HTR-8/SVneo (cell line): ENCODE data around the gene SP140L.
"Not testable (repeated sequence)": the region's sequence is repeated elsewhere in the genome, so short reads cannot be mapped to it uniquely, and the experiment has no call there.

Source experiments
- DNase-seq: peaks from one replicate; pipeline ENCODE4 v3.0.0; 2011; ENCODE audit warnings: low spot score, mixed read lengths; ENCODE audit not compliant: insufficient read length
- FAIRE-seq: peaks from 2 replicates; lab custom pipeline; 2011; peaks lifted over from hg19 to GRCh38; lab: Jason Lieb, UNC

Gene SP140L

DNA sequence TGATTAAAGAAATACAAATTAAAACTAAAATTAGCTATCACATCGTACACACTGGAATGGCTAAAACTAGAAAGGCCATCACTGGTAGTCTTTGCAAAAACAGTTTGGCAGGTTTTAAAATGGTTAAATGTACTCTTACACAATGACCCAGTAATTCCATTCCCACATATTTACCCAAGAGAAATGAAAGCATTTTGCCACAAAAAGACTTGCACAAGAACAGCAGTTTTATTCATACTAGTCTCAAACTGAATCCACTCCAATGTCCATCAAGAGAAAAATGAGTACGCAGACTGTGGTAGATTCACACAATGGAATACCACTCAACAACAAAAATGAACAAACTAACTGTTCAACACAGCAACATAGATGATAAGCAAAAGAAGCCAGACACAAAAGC is 29.1 kb downstream of the SP140L start:
- peak; percentile 44 for FAIRE-seq

DNA sequence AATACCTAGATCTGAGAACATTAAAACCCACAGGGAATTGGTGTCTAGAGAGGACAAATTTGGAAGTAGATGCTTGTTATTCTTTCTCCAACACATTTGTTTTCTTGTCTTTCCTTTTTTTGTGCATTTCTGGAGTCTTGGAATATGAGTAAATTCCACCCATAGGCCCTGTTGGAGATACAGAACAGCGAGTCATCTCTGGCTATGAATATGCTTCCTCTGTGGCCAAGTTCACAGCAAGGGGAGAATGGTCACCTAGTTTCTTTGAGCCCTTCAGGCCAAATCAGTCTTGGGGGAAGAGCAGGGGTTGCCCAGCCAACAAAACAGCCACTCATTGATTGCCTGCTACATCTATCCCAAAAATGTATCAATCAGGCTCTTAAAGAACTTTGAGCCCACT is 31.3 kb downstream of the SP140L start:
- DNase-seq: no peak
- no peak for FAIRE-seq

More for the DNA sequence above, 29.1 kb downstream of the SP140L start:
- no peak for DNase-seq

DNA sequence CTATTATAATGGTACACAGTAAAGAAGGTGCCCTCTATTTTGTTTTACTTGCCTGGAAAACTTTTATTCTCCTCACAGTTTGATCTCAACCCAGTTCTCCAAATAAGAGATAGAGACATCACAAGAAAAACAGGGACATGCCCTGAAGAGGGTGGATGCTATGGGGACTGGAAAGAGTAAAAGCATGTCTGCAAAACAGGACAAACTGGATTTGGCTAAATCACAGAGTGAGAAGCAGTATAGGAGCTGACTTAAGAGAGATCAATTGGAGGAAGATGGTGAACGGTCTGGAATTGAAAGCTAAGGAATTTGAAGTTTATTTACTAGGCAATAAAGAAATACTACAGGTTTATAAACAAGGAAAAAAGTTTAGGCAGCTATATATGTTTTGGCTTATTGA is 33.0 kb downstream of the SP140L start:
- FAIRE-seq: no peak
- no peak for DNase-seq

DNA sequence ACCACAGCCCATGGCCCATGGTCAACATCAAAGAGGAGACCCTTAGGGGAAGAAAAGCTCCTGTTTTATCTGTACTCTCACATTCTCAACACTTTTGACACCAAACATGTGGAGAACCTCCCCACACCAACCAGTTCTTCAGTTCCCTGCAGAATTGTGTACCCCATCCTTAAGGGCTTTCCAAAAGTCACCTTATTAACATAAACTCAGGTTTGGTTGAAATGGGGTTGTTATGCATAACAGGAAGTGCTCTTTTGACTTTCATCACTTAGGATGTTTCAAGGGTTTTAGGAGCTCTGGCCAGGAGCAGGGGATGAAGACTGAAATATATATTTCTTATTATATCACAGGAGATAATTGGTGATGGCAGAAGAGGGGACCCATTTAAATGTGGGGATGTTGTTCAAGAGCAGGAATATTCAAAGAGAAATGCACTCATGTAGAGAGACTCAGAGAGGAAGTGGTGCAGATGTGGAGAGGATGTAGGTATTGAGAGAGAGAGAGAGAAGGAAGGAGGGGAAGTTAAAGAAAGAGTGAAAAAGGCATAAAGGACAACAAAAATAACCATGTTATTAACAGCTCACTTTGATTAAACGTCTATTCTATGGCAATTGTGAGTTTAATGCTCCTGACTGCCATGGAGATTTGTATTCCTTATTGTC is 35.2 kb downstream of the SP140L start:
- DNase-seq (no peak), FAIRE-seq (no peak)

DNA sequence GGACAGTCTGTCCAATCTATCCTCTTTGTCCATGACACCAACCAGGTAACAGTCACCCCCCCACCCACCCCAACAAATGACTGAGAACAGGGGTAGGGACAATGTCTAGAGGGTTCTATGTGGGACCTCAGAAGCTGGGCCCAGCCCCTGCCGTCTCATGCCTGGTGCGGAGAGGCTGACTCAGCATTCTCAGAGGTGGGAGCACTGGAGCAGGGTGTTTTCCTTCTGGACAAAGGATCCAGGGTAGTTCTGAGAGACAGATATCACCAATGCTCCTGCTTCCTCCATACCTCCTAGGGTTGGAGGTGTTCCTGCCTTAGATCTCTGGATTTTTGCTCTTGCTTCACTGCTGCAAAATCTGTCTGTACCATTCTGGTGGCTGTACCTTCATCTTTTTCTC is 55.1 kb downstream of the SP140L start:
- DNase-seq (no peak), FAIRE-seq (no peak)

DNA sequence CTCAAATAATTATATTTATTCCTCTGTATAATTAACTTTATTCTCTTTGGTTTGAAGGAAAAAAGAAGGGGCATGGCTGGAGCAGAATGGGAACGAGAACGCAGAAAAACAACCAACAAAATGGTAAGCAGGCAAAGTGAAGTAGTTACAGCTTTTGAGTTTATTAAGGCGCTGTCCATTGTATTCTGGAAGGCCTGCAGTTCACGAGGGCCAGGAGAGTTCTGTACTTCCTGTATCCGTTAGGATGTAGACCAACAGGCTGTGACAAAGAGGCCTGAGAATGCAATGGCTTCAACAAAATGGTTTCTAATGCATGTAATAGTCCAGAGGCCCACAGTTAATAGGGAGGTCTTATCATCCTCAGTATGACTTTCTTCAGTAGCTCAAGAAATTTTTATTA is 56.5 kb downstream of the SP140L start:
- DNase-seq: no peak
- FAIRE-seq: peak; percentile 23

DNA sequence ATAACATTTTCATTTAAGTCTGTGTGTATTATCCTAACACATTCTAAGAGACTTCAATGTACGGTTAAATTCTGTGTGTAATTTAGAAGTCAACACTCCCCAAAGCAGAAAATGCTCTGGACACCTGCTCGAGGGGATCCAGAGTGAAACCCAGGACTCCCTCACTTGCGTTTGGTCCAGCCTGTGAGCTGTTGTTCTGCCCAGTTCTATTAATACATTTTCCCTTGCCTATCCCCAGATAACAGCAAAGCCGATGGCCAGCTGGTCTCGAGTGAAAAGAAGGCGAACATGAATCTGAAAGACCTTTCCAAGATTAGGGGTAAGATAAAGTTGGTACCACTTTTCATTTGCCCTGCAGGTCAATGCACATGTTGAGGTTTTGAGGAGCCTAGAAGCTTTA is 58.0 kb downstream of the SP140L start:
- FAIRE-seq: no peak
- DNase-seq: no peak

DNA sequence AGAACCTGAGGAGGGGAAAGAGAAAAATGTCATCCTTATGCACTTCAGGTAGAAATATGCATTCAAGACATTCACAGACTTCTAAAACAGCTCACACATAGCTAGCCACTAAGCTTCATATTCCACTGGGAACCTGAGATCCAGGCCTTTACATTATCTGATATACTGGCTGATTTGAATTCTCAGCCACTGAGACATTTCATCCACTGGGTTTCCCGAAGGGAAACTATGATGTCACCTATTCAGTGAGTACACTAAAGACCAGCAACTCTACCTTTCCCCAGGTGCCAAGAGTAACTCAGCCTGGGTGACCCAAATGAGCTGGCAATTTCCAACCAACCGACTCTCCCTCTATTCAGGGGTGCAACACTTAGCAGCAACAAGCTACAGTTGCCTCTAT is 67.3 kb downstream of the SP140L start:
- FAIRE-seq: no peak
- no peak for DNase-seq

DNA sequence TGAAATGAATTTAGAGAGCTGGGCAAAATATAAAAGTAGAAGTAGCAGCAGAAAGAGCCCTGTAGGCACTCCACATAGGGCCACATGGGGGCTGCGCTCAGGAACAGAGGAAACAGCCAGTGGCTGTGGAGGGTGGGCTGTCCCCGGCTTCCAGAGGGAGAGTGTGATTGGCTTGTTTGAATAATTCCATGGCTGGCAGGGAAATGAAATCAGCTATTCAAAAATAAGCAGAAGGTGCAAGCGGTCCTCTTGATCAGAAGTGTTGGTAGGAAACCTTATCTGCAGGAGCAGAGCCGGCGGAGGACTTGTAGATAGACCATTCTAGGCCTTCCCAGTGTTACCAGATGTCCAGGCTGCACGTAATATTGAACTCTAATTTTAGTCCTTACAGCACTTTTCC is 71.7 kb downstream of the SP140L start:
- not testable (repeated sequence) for DNase-seq, FAIRE-seq

DNA sequence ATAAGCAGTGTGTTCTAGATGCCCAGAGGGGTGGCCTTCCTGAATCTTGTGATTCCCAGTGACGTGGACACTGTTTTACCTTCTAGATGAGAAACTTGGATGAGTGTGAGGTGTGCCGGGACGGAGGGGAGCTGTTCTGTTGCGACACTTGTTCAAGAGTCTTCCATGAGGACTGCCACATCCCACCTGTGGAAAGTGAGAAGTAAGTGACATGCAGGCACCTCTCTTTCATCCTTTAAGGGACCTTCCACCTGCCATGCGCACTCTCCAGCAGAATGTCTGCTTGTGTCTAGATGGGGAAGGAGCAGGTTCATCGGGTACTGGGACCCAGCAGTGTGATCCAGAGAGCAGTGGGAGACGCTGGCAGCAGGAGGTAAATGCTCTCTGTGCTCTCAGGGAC is 73.0 kb downstream of the SP140L start:
- no peak for DNase-seq
- FAIRE-seq: no peak

DNA sequence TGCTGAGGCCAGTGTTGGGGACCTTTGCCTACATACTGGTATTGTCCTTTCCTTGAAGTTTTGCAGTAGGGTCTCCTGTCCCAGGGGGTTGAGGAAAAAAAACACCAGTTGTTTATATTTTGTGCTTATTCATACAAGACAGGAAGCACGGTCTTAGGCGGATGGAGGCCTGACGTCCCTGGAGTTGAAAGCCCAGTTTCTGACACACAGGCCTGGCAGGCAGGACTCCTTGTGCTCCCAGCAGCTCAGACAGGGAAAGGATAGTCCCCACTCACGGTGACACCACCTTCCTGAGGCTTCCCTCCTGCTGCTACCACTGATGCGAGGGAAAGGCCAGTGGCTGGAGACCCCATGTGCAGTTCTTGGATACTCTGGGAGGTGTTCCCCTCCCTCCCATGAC is 73.5 kb downstream of the SP140L start:
- FAIRE-seq (no peak), DNase-seq (no peak)

DNA sequence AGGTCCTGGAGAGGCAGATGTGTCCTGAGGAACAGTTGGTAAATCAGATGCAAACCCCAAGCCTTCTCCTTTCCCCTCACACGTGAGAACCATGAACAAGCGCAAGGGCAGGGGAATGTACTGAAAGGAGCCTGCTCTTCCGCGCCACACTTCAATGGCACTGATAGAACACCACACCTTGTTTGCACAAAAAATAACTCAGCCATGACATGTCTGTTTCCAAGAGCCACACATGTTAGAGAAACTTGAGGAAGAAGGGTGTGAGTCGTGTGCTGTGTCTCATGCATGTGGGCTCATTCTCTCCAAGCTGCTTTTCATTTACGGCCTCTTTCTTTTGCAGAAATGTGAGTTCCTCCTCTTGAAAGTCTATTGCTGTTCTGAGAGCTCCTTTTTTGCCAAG is 74.0 kb downstream of the SP140L start:
- FAIRE-seq, DNase-seq: not testable (repeated sequence)

DNA sequence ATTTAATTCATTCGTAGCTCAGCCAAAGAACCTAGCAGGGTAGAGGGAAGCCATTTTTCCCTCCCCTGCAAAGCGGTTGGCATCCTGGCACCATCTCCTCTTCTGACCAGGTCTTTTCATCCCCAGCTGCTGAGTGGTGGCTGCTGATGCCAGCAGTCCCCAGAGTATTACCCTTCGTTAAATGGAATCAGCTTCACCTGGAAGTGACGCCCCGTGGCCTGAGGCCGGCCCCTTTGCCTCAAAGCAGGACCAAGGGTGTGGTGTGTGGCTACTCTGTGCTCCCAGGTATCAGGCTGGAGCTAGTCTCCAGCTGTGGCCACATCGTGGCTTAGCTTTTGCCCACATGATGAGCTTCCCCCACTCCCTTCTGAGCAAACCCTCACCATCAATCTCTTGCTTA is 76.8 kb downstream of the SP140L start:
- DNase-seq (no peak), FAIRE-seq (no peak)

DNA sequence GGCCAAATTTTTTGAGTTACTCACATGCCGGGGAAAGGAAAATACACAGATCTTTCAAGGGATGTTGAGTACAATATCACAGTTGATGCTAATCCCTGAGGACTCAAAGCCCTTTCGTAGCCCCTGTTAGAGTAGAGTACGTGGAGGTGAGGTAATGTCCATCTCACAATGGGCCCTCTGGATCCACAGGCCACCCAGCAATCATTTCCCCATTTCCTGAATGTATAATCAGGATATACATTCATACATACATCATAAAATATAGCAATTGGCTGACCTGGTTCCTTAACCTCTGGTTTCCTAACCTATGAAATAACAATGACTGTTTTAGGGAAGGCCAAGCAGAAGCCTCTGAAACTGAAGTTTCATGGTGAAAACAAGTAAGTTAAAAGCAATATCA is 78.8 kb downstream of the SP140L start:
- FAIRE-seq: no peak
- no peak for DNase-seq

DNA sequence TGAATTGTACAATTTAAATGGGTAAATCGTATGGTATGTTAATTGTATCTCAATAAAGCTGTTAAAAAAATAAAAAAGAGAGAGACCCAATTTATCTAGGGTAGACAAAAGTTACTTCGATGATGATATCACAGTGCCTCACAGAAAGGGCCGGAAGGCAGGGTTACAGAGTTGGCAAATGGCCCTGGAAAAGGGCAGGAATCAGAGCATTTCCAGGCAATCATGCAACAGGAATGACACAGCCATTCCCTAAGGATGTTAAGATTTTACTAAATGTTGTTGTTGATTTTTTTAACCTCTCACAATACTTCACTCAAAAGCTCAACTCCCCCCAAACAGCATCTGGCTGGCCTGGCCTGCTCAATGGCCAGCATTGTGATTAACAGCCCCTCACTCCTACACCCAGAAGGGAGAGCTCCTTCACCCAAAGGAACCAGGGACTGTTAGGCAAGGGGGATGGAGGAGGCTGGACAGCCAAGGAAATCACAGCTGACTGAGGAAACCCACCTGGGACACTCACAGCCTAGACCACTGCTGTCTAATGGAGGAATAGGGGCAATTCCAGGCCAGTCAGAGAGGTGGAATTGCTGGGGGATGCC is 81.3 kb downstream of the SP140L start:
- FAIRE-seq: no peak
- DNase-seq: no peak

DNA sequence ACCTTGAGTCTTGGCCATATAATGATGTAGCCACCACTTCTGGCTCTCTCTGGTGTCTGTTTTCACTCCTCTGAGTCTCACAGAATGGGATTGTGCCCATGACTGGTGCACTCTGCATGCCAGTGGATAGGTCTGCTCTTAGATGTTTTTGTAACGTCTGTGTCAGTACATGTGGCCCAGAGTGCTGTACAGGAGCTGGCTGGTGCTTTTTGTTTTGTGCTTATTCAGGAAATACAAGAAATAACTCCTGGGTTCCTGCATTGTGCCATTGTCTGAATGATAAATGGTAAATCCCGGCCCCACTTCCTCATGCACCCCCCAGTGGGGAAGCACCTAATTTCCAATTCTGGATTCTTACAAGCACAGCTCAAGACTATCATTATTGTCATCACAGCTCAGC is 82.3 kb downstream of the SP140L start:
- not testable (repeated sequence) for DNase-seq, FAIRE-seq

DNA sequence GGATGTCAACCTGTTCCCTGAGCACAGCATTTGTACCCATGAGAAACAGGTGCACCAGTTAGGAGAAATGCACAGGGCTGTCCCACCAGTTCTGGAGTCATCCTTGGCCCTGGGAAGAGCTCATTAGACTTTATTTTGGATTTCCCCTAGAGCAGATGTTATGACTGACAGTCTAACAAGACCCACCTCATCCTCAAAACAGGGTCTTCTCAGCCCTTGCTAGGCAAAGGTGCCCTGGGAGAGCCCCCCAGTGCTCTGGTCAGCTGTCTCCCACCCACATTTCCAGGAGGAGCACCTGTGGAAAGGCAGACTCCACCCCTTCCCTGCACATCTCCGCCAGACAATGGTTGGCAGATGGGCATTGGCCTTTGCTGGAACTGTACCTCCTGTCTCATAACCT is 83.3 kb downstream of the SP140L start:
- no peak for FAIRE-seq
- no peak for DNase-seq

DNA sequence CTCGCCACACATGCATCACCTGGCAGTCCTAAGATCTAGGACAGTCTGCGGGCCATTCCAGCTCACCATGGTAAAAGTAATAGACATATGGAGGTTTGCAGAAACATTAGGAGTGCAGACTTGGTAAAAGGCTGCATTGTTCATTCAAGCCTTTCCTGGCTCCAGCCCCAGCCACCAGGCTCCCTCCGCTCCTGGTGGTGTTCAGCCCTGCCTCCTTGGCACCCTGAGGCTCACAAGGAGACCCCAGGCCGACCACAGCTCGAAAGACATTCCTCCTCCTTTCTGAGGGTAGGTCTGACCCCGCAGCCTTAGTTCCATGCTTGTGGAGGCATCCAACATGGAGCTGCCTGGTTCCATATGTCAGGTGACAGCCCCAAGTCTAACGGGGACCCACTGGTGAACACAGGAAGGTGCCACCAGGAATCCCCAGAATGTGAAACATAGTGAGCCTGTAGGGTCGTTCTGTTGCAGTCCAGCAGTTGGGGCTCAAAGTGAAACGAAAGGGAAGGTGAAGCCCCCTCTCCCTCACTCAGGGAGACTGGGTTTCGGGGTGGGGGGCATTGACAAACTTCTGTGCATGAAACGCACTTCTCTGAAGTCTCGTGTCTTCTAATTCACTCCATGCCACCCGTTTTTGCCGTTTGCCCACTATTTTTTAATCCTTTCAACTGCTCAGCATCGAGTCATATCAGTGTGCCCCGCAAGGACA is 84.0 kb downstream of the SP140L start:
- FAIRE-seq (no peak), DNase-seq (no peak)

DNA sequence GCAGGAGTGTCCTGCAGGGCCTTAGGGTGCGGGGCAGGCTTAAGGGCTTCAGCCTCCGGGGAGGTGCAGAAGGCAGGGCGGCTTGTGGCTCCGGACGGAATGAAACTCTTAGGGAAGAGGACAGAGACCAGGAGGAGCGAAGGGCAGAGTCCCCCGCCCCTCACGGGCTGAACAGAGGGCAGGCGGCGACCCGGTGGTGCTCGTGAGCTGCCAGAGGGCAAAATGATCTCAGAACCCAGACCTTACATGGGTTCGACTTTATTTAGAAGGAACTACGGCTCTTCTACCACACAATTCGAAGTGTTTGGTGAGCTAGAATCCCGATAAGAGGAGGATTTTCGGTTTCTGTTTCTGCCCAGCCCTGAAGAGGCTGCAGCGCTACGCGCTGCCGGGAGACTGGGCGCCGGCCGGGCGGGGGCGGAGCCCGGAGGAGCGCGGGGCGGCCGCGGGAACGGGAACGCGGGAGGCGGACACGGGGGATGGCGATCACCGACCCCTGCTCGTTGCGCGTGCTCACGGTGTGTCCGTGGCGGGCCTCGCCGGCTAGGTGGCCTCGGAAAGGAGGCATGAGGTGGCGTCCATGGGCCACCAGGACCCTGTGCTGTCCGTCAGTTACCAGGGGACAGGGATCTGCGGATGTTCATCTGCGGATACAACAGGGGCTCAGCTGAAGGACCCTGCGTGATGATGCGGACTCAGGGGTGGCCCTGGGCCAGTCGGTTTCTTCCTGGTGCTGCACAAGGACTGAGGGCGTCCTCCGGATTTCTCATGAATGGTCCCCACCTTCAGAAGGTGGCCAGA is 84.8 kb downstream of the SP140L start:
- FAIRE-seq: no peak
- DNase-seq: peak; percentile 53

DNA sequence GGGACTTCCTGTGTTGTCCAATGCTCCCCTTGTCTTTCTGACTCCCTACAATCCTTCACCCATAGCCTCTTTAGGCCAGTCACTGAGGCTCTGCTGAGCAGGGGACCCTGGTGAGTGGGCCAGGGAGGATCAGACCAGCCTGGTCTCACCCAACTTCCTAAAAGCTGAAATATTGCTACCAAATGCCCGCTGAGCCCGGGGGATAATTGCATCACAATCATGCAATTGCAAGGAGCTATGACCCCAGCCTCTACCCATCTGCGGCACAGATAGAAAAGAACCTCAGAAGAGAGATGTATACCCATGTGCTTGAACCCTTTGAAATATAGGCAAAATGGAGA is 85.3 kb downstream of the SP140L start:
- no peak for DNase-seq
- no peak for FAIRE-seq

DNA sequence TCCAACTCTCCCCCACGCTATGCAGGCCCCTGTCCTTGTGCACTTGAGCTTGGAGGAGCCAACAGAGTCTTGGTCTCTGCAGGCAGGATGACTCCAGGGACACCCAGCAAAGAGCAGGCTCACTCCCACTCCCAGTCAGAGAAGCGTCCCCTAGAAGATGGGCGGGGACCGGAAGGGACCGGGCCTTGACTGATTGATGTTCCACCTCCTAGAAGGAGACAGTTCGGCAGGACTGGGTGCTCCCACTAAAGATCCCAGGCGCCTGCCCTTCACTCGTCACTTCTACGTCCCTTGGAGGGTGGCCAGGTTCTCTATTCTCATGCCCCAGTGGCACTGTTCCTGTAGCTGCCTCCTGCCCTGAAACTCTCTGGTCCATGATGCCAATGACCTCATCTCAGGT is 85.9 kb downstream of the SP140L start:
- no peak for FAIRE-seq
- DNase-seq: no peak
